GM12891 (cell line): ENCODE results near the gene ARHGAP35.

ENCODE experiments used
- PAX5 ChIP-seq: IDR thresholded peaks from 2 replicates; pipeline ENCODE4 v1.6.1; 2011; ENCODE audit warnings: low read length, moderate library complexity, mild to moderate bottlenecking; ENCODE audit not compliant: insufficient read depth, severe bottlenecking
- POLR2A ChIP-seq: IDR thresholded peaks from 2 replicates; pipeline ENCODE4 v1.6.1; 2011; ENCODE audit warnings: low read depth, low read length, control low read depth
- POLR2AphosphoS5 ChIP-seq: IDR thresholded peaks from 2 replicates; pipeline ENCODE4 v1.6.1; 2011; ENCODE audit warnings: low read depth, low read length, control low read depth
- POU2F2 ChIP-seq: IDR thresholded peaks from 2 replicates; pipeline ENCODE4 v1.6.1; 2011; ENCODE audit warnings: low read depth, mild to moderate bottlenecking, control low read depth, low read length, moderate library complexity
- SPI1 ChIP-seq: IDR thresholded peaks from 2 replicates; pipeline ENCODE4 v1.6.1; 2011; ENCODE audit warnings: low read depth, low read length, control low read depth
- TAF1 ChIP-seq: IDR thresholded peaks from 2 replicates; pipeline ENCODE4 v1.6.1; 2011; ENCODE audit warnings: low read depth, low read length, control low read depth

DNA sequence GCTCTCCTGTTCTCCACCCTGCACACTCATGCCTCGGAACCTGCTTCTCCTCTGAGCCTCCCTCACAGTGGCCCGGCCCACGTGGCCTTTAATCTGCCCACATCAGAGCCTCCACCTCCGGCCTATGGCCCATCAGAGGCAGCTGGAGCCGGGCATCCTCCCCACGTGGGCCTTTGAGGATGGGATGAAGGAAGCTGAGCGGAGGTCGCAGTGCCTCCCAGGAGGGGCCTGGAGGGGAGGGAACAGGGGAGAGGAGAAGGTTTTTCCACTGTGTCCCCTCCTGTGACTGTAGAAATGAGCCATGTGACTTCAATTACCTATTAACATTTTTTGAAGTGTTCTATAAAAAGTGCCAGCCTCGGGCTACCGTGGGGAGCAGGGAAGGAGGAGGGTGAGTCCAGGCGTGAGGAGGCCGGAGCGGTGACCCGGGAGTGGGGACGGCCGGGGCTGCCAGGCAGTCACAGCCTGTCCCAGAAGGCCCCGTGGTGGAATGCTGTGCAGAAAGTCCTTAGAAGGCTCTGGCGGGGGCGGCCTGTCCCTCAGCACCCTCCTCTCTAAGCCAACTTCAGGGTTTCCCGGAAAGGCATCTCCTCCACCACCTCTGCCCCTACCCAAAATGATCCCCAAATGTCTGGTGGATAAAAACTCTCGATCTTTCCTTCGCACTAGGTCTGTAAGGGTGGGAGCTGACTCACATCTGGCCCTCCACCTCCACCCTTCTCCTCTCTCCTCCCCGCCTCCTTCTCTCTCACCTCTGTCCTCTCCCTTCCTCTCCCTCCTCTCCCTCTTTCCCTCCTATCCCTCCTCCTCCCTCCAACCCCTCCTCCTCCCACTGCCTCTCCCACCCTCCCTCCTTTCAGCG, 47.6 kb upstream of the ARHGAP35 start:
- no peak for TF ChIP-seq TAF1
- TF ChIP-seq POLR2A: no peak
- TF ChIP-seq POLR2AphosphoS5: no peak
- no peak for TF ChIP-seq PAX5
- TF ChIP-seq POU2F2: no peak
- TF ChIP-seq SPI1: no peak
